Measurements from ENCODE around the gene DHRS3. TPM values are rescaled to one million over a fixed set of nuclear protein-coding genes. Genes with fewer than 3 reads are reported as not detected.

DHRS3 gene
- total RNA-seq, 1 experiment from 2014 or later = 87.0 TPM

- CTCF ChIA-PET = no interaction called here
- intact Hi-C loops (cut with micrococcal nuclease) = no loop called here
- Histone ChIP-seq H3K36me3 (ENCODE audit: control insufficient read depth in 1 of 2, insufficient read depth in 2 of 2, low read length in 2 of 2) (peaks cover 0 to 12% of the 10 kb centered on the region in 2 experiments; a peak in 1 of 4 replicates), H3K79me2 (ENCODE audit: insufficient read depth, low read length) (peaks cover 14% of the 10 kb centered on the region; the same call in 1 of the 2 replicates), H3K27ac (ENCODE audit: low read depth, low read length) (no peak overlapping the region), H3K9me3 (ENCODE audit: control insufficient read depth in 1 of 2, insufficient read depth in 1 of 2, low read depth in 1 of 2, low read length in 2 of 2) (no peaks in the 10 kb centered on the region), H3K9me2 (ENCODE audit: insufficient read depth) (no peaks in the 10 kb centered on the region), H3K4me3 (replicated peaks in 1 of 2; ENCODE audit: low read depth in 1 of 2, low read length in 2 of 2) (no peak overlapping the region), H4K20me1 (ENCODE audit: insufficient read depth) (no peaks in the 10 kb centered on the region), H3K4me1 (ENCODE audit: control insufficient read depth in 1 of 2, insufficient read depth in 2 of 2, low read length in 2 of 2) (peaks cover 11 to 29% of the 10 kb centered on the region in 2 experiments), H3K27me3 (ENCODE audit: insufficient read depth, low read length) (no peaks in the 10 kb centered on the region), H3K9ac (ENCODE audit: low read length) (no peak overlapping the region), H3K4me2 (ENCODE audit: low read length) (no peak overlapping the region), H2AFZ (ENCODE audit: low read depth, low read length, poor library complexity, severe bottlenecking) (no peak overlapping the region)
- POLR2A ChIA-PET = no interaction called here
- BruUV-seq (replicated peaks) = no TSS peak
- RAD21 ChIA-PET (ENCODE audit: low non-redundant PET in 1 of 2, low total read pairs in 2 of 2, uncharacterized antibody in 2 of 2, unreplicated experiment in 2 of 2) = no interaction called here
- TF ChIP-seq ELF1 (IDR thresholded peaks at IDR 0.05; ENCODE audit: borderline replicate concordance, low read depth) (no peak), MAX (IDR thresholded peaks at IDR 0.05) (no peak), SRF (IDR thresholded peaks at IDR 0.05; ENCODE audit: low read depth) (no peak), RAD21 (IDR thresholded peaks at IDR 0.05; ENCODE audit: low read depth) (no peak), SP1 (IDR thresholded peaks at IDR 0.05; ENCODE audit: low read depth) (no peak), ZBTB33 (IDR thresholded peaks at IDR 0.05; ENCODE audit: extremely low read depth, insufficient replicate concordance, low read length) (no peak), POLR2A (IDR thresholded peaks at IDR 0.05; ENCODE audit: borderline replicate concordance, extremely low read depth, insufficient read depth, insufficient read length) (no peak), EZH2phosphoT487 (IDR thresholded peaks at IDR 0.05; ENCODE audit: borderline replicate concordance) (no peak), JUND (IDR thresholded peaks at IDR 0.05) (no peak), ZFX (IDR thresholded peaks at IDR 0.05) (no peak), FOSL1 (IDR thresholded peaks at IDR 0.05; ENCODE audit: low read depth) (no peak), POLR2AphosphoS5 (IDR thresholded peaks at IDR 0.05; ENCODE audit: low read depth, low read length) (no peak), ATF3 (IDR thresholded peaks at IDR 0.05) (no peak), CBX3 (IDR thresholded peaks at IDR 0.05; ENCODE audit: low read depth) (no peak)
- no peak for DNase-seq (ENCODE audit: low read depth, low spot score)
- ATAC-seq = no peak
Measured at GRCh38 chr1:12584900-12585525, 33.0 kb downstream of the DHRS3 start.

All from HCT116 (cell line).